HL-60 (cell line): ENCODE measurements around the gene GRB10.

Source experiments
- DNase-seq, 2 experiments: peaks; one replicate each; pipeline ENCODE4 v3.0.0-alpha.2; 2010 to 2020; ENCODE audit warnings: low read depth in 1 of 2, low spot score in 1 of 2
- H3K27ac ChIP-seq: fragments of 250-450 bp; sonication (Bioruptor Pico); replicated peaks from 2 replicates; pipeline ENCODE4 v1.5.1; 2020; ENCODE audit warnings: mild to moderate bottlenecking, moderate library complexity
- H3K27me3 ChIP-seq: fragments of 250-450 bp; sonication (Bioruptor Pico); 2 replicates; pipeline ENCODE4 v1.5.1; 2021; ENCODE audit warnings: mild to moderate bottlenecking, moderate library complexity; ENCODE audit not compliant: insufficient read depth, poor library complexity, severe bottlenecking
- H3K4me3 ChIP-seq: replicated peaks from 2 replicates; pipeline ENCODE4 v1.5.1; 2011; ENCODE audit warnings: mild to moderate bottlenecking, control low read depth, low read length; ENCODE audit not compliant: insufficient read depth
- CTCF ChIP-seq: IDR thresholded peaks from one replicate; pipeline ENCODE4 v1.5.1; 2011; ENCODE audit warnings: low read length, control low read depth, inconsistent platforms; ENCODE audit not compliant: insufficient read depth
- GABPA ChIP-seq: IDR thresholded peaks from 2 replicates; pipeline ENCODE4 v1.6.1; 2012; ENCODE audit warnings: low read depth
- POLR2AphosphoS5 ChIP-seq: IDR thresholded peaks from 2 replicates; pipeline ENCODE4 v1.6.1; 2012; ENCODE audit warnings: low read depth
- REST ChIP-seq: IDR thresholded peaks from 2 replicates; pipeline ENCODE4 v1.6.1; 2012; ENCODE audit warnings: low read depth; ENCODE audit not compliant: insufficient replicate concordance
- SPI1 ChIP-seq: IDR thresholded peaks from 2 replicates; pipeline ENCODE4 v1.6.1; 2012; ENCODE audit warnings: low read depth, mild to moderate bottlenecking, borderline replicate concordance

GRB10 gene

GRCh38 chr7:50543776-50544442 lies 238.8 kb downstream of the GRB10 start:
- DNase-seq: no peak
- Histone ChIP-seq H3K27me3 (no peaks in the 10 kb centered on the region), H3K27ac (no peak overlapping the region), H3K4me3 (no peak overlapping the region)
- TF ChIP-seq REST: no peak
- no peak for TF ChIP-seq SPI1
- no peak for TF ChIP-seq POLR2AphosphoS5
- TF ChIP-seq CTCF: no peak
- TF ChIP-seq GABPA: no peak

GRCh38 chr7:50542132-50542531 lies 240.6 kb downstream of the GRB10 start:
- no peak overlapping the region for H3K27ac ChIP-seq

More at GRCh38 chr7:50542132-50542531, 240.6 kb downstream of the GRB10 start:
- TF ChIP-seq GABPA (no peak), CTCF (no peak), REST (no peak), SPI1 (no peak), POLR2AphosphoS5 (no peak)
- no peak overlapping the region for H3K4me3 ChIP-seq
- no peak for DNase-seq
- H3K27me3 ChIP-seq: no peaks in the 10 kb centered on the region
